CD4-positive, alpha-beta T cell treated with Interleukin-15 for 1 hour (primary cell): Measurements from ENCODE around the gene NIT1.

ENCODE experiments used
- DNase-seq: peaks from one replicate; pipeline ENCODE4 v3.0.0-alpha.2; 2020

Gene NIT1

DNA sequence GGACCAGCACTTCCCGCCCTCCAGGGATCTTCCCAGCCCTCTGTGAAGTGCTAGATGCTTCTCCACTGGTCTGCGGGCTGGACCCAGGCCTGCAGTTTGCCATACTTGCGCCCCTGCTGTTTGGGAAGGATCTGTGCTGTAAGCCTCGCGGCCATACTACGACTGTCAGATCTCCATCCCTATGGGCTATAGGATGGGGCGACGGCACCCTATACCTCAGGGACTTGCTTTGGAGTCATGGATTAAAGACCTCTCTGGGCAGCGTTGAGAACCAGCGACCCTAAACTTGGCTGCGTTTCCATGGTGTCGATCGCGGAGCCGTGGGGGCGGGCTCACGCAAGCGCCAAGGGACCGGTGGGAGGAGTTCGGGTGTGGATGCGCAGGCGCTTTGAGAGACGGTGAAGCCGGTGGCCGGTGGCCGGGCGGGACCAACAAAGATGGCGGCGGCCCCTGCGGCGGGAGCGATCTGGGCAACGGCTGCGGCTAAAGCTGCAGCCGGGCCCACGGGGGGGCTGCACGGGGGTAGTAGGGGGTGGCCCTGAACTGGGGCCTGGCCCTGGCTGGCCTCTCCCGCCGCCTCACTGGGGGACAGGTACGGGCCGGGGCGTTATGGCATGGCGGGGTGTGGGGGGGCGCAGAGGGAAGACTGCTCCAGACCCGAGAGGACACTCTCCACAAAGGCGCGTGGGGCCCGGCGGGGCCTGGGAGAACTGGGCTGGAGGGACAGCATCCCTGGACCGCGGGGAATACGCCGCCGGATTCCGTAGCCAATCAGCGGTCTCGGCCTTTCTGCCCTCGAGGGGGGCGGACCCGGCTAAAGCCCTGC is 41.4 kb downstream of the NIT1 start, which contains the start of gene USP21:
USP21 (plus strand) TSS at position 414 of the 826 bp plus-strand sequence. CDS start 1,141 bp downstream, outside the sequence.
- DNase-seq = peak; percentile 91

DNA sequence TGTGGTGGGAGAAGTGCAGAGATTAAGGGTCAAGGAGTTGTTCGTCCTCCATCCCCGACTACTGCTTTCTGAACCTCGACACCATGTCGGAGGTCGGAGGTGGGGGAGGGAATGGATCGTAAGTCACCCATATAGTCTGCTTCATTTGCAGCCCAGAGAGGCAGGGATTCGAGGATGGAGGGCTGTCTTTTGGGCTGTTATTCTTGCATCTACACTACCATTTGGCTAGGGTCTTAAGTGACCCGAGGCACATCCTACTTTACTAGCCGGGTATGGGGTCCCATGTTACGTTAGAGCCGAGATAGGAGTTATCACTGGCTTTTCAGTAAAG is 42.0 kb downstream of the NIT1 start:
- no peak for DNase-seq

DNA sequence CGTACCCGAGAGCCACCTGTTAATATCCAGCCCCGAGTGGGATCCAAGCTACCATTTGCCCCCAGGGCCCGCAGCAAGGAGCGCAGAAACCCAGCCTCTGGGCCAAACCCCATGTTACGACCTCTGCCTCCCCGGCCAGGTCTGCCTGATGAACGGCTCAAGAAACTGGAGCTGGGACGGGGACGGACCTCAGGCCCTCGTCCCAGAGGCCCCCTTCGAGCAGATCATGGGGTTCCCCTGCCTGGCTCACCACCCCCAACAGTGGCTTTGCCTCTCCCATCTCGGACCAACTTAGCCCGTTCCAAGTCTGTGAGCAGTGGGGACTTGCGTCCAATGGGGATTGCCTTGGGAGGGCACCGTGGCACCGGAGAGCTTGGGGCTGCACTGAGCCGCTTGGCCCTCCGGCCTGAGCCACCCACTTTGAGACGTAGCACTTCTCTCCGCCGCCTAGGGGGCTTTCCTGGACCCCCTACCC is 42.8 kb downstream of the NIT1 start:
- no peak for DNase-seq

DNA sequence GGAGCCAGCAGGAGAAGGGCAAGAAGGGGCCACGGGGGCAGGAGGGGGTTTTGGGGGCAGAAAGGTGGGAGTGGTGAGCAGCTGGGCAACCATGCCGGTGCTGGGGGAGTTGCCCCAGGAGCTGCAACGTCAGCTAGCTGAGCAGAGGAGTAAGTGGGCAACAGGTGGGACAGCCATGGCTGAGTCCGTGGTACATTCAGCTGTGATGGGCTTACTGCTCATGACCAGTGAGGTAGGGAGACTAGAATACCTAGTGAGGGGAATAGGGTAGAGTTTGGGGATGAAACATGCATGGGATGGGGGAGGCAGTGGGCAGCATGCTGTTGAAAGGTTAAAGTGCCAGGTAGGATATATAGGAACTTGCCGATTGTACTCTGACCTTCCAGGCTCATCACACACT is 43.7 kb downstream of the NIT1 start:
- no peak for DNase-seq

DNA sequence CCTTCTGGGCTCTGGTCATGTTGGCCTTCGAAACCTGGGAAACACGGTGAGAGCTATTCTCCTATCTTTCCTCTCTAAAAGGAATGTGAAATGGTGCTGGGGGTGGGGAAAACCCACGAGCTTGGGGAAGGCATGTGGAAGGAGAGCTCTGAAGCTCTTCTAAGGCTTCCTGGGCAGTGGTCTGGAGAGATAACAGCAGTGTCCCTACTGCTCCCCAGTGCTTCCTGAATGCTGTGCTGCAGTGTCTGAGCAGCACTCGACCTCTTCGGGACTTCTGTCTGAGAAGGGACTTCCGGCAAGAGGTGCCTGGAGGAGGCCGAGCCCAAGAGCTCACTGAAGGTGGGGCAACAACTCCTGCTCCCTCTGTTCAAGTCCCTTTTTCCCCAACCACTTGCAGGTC is 44.1 kb downstream of the NIT1 start:
- no peak for DNase-seq

DNA sequence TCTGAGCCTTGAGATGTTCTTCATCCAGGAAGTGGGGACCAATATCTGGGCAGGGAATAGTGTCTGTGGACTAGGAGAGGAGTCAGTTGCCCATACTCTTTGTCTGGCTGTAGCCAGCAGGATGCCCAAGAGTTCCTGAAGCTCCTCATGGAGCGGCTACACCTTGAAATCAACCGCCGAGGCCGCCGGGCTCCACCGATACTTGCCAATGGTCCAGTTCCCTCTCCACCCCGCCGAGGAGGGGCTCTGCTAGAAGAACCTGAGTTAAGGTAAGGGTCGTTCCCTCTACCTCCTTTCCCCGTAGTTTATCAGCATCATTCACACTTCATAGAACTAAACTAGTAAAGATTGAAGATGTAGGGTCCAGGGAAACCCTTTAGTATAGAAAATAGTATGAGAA is 44.9 kb downstream of the NIT1 start:
- DNase-seq = no peak

DNA sequence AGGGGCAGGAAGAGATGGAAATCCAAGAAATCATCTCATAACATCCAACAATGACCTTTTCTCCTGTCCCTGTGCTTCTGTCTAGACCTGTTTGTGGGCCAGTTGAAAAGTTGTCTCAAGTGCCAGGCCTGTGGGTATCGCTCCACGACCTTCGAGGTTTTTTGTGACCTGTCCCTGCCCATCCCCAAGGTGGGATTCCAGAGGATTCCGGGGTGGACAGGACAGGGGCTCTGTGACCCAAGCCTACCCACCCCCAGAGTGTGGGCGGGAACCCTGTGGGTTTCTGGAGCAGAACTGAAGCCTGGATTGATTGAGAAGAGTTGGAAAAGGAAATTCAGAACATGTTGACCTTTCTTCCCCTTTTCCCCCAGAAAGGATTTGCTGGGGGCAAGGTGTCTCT is 45.9 kb downstream of the NIT1 start:
- no peak for DNase-seq

DNA sequence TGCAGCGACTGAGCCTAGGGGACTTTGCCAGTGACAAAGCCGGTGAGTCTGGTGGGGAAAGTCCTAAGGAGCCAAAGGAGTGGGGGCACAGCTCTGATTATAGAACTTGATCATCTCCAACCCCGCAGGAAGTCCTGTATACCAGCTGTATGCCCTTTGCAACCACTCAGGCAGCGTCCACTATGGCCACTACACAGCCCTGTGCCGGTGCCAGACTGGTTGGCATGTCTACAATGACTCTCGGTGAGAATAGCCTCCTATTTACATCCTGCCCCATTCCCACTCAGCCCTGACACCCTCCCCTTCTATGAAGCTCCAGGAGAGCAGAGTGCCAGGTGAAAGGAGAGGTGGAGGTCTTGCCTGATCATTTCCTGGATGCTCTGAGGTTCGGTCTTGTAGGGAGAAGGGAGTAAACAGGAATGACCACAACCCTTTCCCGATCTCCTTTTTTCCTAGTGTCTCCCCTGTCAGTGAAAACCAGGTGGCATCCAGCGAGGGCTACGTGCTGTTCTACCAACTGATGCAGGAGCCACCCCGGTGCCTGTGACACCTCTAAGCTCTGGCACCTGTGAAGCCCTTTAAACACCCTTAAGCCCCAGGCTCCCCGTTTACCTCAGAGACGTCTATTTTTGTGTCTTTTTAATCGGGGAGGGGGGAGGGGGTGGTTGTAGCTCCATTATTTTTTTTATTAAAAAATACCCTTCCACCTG is 47.2 kb downstream of the NIT1 start:
- DNase-seq = no peak

DNA sequence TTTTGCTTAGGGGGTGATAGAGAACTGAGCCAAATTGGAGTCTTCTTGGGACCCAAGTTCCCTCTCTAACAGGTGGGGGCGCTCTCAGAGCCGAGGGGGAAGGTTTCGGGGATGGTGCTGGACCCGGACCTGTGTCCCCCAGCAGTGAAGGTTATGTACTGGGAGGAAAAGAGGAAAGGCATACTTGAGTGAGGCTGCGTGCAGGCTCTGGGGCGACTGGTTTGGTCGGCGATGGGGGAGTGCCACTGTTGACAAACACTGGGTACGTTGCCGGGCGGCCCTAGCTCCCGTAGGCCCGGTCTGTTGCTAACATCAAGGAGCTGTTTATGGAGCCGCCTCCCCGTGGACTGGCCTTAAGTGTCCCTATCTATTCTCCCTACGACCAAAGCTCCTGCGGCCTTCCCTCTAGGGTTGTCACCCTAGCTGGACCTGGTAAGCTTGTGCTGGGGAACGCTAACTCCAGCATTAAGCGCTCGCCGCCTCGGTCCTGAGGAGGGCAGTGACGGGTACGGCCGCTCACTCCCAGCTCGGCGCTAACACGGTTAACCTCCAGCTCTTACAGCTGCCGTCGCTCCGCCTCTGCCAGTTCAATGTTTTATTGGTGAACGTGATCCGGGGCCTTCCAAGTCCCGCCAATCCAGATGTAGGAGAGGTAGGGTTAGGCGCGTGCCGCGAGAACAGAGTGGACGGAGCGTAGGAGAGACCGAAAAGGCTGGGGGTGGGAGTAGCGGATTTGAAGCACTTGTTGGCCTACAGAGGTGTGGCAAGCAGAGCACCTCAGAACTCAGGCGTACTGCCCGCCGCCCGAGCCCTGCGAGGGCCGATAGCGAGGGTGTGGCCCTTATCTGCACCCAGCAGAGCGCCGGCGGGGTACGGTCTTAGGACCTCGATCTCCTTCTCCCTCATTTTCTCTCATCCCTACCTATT is 48.1 kb downstream of the NIT1 start, which contains the start of gene PPOX:
PPOX (plus strand) TSS at position 685 of the 927 bp plus-strand sequence. CDS start 422 bp downstream, outside the sequence.
- peak; percentile 95 for DNase-seq

DNA sequence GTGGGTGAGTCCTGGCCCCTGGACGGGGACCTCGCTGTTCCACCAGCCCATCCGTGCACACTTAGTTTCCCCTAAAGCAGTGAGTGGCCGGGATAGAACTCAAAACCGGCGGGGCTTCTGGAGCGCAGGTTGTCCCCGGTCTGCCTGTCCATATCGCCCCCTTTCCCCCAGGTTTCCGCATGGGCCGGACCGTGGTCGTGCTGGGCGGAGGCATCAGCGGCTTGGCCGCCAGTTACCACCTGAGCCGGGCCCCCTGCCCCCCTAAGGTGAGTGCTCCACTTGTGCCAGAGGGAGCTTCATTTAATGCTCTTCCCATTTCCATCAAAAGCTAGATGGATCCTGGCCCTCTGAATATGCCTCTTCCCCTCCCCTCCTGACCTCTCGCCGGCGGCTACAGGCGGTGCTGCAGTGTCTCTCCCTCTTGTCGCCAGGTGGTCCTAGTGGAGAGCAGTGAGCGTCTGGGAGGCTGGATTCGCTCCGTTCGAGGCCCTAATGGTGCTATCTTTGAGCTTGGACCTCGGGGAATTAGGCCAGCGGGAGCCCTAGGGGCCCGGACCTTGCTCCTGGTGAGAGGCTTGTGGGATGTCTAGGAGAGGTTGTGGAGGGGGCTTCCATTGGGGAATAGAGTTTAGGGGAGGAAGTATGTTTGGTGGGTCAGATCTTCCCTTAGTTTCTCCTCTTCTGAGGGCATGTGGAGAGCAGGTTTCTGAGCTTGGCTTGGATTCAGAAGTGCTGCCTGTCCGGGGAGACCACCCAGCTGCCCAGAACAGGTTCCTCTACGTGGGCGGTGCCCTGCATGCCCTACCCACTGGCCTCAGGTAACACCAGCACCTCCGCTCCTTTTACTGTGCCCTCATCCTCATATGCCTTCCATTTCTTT is 49.0 kb downstream of the NIT1 start:
- DNase-seq = no peak

DNA sequence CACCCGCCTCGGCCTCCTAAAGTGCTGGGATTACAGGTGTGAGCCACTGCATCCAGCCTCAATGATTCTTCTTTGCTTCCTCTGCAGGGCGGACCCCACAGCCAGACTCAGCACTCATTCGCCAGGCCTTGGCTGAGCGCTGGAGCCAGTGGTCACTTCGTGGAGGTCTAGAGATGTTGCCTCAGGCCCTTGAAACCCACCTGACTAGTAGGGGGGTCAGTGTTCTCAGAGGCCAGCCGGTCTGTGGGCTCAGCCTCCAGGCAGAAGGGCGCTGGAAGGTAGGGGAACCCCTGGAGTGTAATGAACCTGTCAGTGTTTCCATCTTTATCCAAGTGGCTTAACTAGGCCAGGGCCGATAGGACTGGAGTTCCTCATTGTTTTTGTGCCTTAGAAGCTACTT is 51.0 kb downstream of the NIT1 start:
- no peak for DNase-seq
